ENCODE results near the gene LTB4R2.

DNA sequence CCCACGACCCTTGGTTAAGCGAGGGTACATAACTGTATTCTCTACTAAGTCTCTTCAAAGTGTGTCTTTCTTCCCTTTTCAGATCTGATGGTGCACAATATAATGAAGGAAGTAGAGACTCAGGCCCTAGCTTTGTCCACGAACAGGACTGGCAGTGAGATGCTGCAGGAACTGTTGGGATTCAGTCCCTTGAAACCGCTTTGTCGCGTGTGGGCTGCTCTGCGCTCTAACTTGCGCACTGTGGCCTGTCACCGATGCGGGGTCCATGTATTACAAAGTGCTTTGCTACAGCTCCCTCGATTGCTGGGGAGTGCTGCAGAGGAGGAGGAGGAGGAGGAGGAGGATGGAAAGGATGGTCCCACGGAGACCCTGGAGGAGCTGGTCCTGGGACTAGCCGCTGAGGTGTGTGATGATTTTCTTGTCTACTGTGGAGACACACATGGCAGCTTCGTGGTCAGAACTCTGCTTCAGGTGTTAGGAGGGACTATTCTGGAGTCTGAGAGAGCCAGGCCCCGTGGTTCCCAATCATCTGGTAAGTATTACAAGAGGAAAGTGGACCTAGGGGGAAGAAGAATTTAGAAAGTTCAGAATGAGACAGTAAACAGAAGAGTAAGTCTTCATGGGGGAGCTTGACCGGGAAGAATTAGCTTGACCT, 9.5 kb upstream of the LTB4R2 start:
- no peak for TF ChIP-seq PAX5 (IDR thresholded peaks at IDR 0.05; ENCODE audit: insufficient read depth, low read length, severe bottlenecking)
- TF ChIP-seq POLR2A (IDR thresholded peaks at IDR 0.05; ENCODE audit: low read depth, low read length), result no peak
- no peak for TF ChIP-seq POLR2AphosphoS5 (IDR thresholded peaks at IDR 0.05; ENCODE audit: low read depth, low read length)
- TF ChIP-seq TAF1 (IDR thresholded peaks at IDR 0.05; ENCODE audit: low read depth, low read length), result no peak
- TF ChIP-seq SPI1 (IDR thresholded peaks at IDR 0.05; ENCODE audit: low read depth, low read length), result no peak

Measured in GM12891 (cell line).